Measurements from ENCODE around the gene TOX2. TPM values are rescaled to one million over a fixed set of nuclear protein-coding genes. Genes with fewer than 3 reads are reported as not detected.

TOX2 gene
- total and polyA plus RNA-seq, 2 donors from 2014 or later: 4.7 to 5.9 TPM

DNA sequence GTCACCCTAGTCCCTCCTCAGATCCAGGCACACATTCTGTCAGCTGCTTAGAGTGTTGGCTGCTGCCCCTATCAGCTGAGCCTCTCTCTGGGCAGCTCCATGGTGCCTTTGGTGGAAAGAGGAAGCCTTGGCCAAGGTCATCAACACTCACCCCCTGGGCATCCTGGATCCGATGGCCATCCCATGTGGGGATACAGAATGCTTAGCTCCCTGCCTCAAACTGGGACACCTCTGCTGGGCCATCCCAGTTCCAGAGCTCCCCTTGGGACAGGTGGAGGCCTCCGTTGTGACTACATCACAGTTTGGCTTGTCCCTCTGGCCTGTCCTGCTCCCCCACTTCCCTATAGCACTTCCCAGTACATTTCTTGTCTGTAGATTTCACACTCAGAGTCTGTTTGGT, 45.6 kb downstream of the TOX2 start:
- Histone ChIP-seq H3K36me3 (ENCODE audit: control insufficient read depth in 2 of 3, insufficient read depth in 3 of 3, low read length in 3 of 3) (no peaks in the 10 kb centered on the region), H3K4me1 (ENCODE audit: control insufficient read depth in 2 of 3, insufficient read depth in 2 of 3, low read depth in 1 of 3, low read length in 3 of 3) (peaks cover 0 to 7% (median 0%) of the 10 kb centered on the region in 3 donors), H3K27me3 (ENCODE audit: control insufficient read depth, insufficient read depth, low read length) (no peaks in the 10 kb centered on the region), H3K4me3 (ENCODE audit: low read length in 3 of 3) (no peak overlapping the region), H3K9ac (ENCODE audit: low read length in 3 of 3) (no peak overlapping the region), H3K9me3 (ENCODE audit: control insufficient read depth in 2 of 3, insufficient read depth in 1 of 3, low read length in 3 of 3) (no peaks in the 10 kb centered on the region), H3K27ac (ENCODE audit: low read depth in 2 of 2, low read length in 2 of 2) (no peak overlapping the region)
- FAIRE-seq: no peak
- TF ChIP-seq, protein P1, sequence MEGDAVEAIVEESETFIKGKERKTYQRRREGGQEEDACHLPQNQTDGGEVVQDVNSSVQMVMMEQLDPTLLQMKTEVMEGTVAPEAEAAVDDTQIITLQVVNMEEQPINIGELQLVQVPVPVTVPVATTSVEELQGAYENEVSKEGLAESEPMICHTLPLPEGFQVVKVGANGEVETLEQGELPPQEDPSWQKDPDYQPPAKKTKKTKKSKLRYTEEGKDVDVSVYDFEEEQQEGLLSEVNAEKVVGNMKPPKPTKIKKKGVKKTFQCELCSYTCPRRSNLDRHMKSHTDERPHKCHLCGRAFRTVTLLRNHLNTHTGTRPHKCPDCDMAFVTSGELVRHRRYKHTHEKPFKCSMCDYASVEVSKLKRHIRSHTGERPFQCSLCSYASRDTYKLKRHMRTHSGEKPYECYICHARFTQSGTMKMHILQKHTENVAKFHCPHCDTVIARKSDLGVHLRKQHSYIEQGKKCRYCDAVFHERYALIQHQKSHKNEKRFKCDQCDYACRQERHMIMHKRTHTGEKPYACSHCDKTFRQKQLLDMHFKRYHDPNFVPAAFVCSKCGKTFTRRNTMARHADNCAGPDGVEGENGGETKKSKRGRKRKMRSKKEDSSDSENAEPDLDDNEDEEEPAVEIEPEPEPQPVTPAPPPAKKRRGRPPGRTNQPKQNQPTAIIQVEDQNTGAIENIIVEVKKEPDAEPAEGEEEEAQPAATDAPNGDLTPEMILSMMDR (IDR thresholded peaks at IDR 0.05; ENCODE audit: borderline replicate concordance, extremely low read depth, insufficient read depth): no peak
- intact Hi-C loops (cut with DNase I): no loop called here
- no peak for DNase-seq

DNA sequence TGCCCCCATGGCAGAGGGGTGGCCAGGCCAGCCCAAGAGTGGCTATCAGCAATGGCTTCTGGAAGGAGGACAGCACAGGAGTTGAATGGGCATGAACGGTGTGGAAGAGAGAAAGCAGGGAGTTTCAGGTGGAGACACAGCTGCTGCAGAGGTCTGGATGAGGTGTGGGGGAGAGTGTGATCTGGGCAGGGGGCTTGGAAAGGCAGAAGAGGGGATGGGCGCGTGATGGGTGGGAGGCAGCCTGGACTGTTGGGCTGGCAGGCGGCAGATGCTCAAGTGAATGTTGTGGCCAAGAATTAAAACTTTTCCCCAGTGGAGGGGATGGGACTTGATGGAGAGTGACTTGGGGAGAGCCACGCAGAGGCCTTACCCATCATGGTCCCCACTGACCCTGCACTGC, 46.5 kb downstream of the TOX2 start:
- no peak overlapping the region for H3K9ac ChIP-seq (ENCODE audit: low read length in 3 of 3)
- H3K27ac ChIP-seq (ENCODE audit: low read depth in 2 of 2, low read length in 2 of 2): no peak overlapping the region
- no peak overlapping the region for H3K4me3 ChIP-seq (ENCODE audit: low read length in 3 of 3)
- DNase-seq: no peak
- H3K27me3 ChIP-seq (ENCODE audit: control insufficient read depth, insufficient read depth, low read length): no peaks in the 10 kb centered on the region
- intact Hi-C loops (cut with DNase I): no loop called here
- no peaks in the 10 kb centered on the region for H3K9me3 ChIP-seq (ENCODE audit: control insufficient read depth in 2 of 3, insufficient read depth in 1 of 3, low read length in 3 of 3)
- no peaks in the 10 kb centered on the region for H3K36me3 ChIP-seq (ENCODE audit: control insufficient read depth in 2 of 3, insufficient read depth in 3 of 3, low read length in 3 of 3)
- peaks cover 0 to 7% (median 0%) of the 10 kb centered on the region in 3 donors for H3K4me1 ChIP-seq (ENCODE audit: control insufficient read depth in 2 of 3, insufficient read depth in 2 of 3, low read depth in 1 of 3, low read length in 3 of 3)
- TF ChIP-seq, protein P1 (IDR thresholded peaks at IDR 0.05; ENCODE audit: borderline replicate concordance, extremely low read depth, insufficient read depth): no peak
- FAIRE-seq: no peak

DNA sequence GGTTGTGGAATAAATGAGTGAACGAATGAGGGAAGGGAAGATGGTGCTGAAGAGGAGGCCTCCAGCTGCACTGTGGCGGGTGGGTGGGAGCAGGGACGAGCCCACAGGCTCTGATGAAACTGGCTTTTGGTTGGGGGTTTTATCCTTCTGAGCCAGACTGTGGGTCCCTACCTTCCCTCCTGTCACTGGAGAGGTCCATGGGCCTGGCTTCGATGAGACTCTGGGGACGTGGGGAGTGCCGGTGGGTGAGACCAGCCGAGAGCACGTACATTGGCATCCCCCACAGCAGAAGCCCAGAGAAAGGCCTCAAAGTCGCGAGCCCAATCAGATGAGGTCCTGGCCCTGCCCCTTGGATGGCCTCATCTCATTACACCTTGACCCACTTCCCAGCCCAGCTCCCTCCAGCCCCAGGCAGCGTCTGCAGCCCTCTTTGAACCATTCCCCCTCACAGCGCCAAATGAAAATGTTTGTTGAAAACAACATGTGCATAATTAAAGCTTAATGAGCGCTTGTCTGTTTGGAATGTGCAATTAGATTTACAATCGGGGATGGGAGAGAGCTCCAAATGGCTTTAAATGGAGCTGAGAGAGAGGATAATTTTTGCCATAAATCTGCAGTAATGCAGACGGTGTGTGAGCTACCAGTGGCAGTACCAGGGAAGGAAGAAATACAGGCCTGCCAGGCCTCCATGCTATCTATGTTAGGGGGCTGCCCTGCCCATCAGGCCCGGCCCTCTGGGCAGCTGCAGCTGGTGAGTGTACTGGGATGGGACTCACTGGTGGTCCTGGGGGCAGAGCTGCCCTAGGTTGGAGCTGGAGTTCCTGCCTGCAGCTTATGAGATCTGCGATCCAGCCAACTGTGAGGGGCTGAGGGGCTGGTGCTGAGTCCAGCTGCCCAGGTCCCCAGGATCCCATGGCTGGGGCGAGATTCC, 47.2 kb downstream of the TOX2 start:
- FAIRE-seq: no peak
- Histone ChIP-seq H3K4me1 (ENCODE audit: control insufficient read depth in 2 of 3, insufficient read depth in 2 of 3, low read depth in 1 of 3, low read length in 3 of 3) (peaks cover 0 to 7% (median 0%) of the 10 kb centered on the region in 3 donors), H3K9ac (ENCODE audit: low read length in 3 of 3) (no peak overlapping the region), H3K36me3 (ENCODE audit: control insufficient read depth in 2 of 3, insufficient read depth in 3 of 3, low read length in 3 of 3) (no peaks in the 10 kb centered on the region), H3K9me3 (ENCODE audit: control insufficient read depth in 2 of 3, insufficient read depth in 1 of 3, low read length in 3 of 3) (no peaks in the 10 kb centered on the region), H3K27ac (ENCODE audit: low read depth in 2 of 2, low read length in 2 of 2) (no peak overlapping the region), H3K27me3 (ENCODE audit: control insufficient read depth, insufficient read depth, low read length) (no peaks in the 10 kb centered on the region), H3K4me3 (ENCODE audit: low read length in 3 of 3) (no peak overlapping the region)
- peak in 2 of 5 donors; percentile 16 to 43 for DNase-seq
- TF ChIP-seq, protein P1 (IDR thresholded peaks at IDR 0.05; ENCODE audit: borderline replicate concordance, extremely low read depth, insufficient read depth): no peak
- intact Hi-C loops (cut with DNase I): no loop called here
